ENCODE data around the gene CASTOR2. TPM values are rescaled to one million over a fixed set of nuclear protein-coding genes. Genes with fewer than 3 reads are reported as not detected.

CASTOR2 gene
- total and polyA plus RNA-seq, 11 donors: 9.6 to 180 (median 27.7) TPM

DNA sequence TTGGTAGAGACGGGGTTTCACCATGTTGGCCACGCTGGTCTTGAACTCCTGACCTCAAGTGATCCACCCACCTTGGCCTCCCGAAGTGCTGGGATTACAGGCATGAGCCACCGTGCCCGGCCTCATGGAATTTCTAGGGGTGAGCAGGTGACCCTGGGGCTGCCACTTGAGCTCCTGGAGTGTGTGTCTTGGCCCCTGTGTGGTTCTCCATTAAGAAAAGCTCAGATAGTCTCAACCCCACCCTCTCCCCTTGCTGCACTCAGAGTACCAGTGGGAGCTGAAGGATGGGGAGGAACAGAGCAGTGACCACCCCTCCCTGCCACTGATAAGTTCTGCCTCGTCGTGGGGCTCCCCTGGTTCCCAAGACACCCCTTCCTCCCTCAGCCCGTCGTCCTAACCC lies 63.8 kb downstream of the CASTOR2 start:
- TF ChIP-seq, protein P1, sequence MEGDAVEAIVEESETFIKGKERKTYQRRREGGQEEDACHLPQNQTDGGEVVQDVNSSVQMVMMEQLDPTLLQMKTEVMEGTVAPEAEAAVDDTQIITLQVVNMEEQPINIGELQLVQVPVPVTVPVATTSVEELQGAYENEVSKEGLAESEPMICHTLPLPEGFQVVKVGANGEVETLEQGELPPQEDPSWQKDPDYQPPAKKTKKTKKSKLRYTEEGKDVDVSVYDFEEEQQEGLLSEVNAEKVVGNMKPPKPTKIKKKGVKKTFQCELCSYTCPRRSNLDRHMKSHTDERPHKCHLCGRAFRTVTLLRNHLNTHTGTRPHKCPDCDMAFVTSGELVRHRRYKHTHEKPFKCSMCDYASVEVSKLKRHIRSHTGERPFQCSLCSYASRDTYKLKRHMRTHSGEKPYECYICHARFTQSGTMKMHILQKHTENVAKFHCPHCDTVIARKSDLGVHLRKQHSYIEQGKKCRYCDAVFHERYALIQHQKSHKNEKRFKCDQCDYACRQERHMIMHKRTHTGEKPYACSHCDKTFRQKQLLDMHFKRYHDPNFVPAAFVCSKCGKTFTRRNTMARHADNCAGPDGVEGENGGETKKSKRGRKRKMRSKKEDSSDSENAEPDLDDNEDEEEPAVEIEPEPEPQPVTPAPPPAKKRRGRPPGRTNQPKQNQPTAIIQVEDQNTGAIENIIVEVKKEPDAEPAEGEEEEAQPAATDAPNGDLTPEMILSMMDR (IDR thresholded peaks at IDR 0.05): no peak
- no peak for TF ChIP-seq POLR2A (IDR thresholded peaks at IDR 0.05)
- Histone ChIP-seq H3K9me3 (no peaks in the 10 kb centered on the region), H3K27me3 (no peaks in the 10 kb centered on the region), H3K36me3 (peaks cover 0 to 19% (median 3%) of the 10 kb centered on the region in 9 donors), H3K27ac (no peak overlapping the region), H3K4me1 (no peaks in the 10 kb centered on the region), H3K4me3 (no peak overlapping the region)
- no peak for DNase-seq
- ATAC-seq: no peak
- intact Hi-C loops (cut with DNase I): loop anchor here in 1 of 10 donors (10.0 kb wide), 1 partner anchor 603 kb away; no protein-coding TSS in a partner anchor
- WGBS, 4 donors: 85 to 92% (median 89%) methylated on average over 9 of the region's 9 CpGs

DNA sequence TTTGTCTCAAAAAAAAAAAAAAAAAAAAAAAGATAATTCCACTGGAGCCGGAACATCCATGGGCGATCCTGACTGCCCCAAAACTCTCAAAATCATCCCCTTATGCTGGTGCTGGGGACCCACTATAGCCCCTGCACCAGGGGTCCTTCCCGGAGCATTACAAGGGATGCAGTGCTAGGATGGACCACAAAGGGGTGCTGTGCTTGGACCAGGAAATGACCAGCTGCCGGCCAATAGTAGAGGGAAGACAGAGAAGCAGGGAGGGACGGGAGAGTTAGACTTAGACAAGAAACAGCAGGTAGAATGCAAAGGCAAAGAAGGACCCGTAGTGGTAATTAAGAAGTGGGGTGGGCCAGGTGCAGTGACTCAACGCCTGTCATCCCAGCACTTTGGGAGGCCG lies 68.6 kb downstream of the CASTOR2 start:
- no peak overlapping the region for H3K27ac ChIP-seq
- intact Hi-C loops (cut with DNase I): loop anchor here in 1 of 10 donors (5.0 kb wide), 1 partner anchor 611 kb away; no protein-coding TSS in a partner anchor
- H3K36me3 ChIP-seq: no peaks in the 10 kb centered on the region
- no peak overlapping the region for H3K4me3 ChIP-seq
- H3K4me1 ChIP-seq: no peaks in the 10 kb centered on the region
- ATAC-seq (no peak), DNase-seq (no peak)
- WGBS, 4 donors: 69 to 80% (median 75%) methylated on average over 8 of the region's 8 CpGs
- no peaks in the 10 kb centered on the region for H3K9me3 ChIP-seq
- TF ChIP-seq, protein P1 (IDR thresholded peaks at IDR 0.05): peak in 1 of 12 donors; percentile 10
- no peak for TF ChIP-seq POLR2A (IDR thresholded peaks at IDR 0.05)
- no peaks in the 10 kb centered on the region for H3K27me3 ChIP-seq

DNA sequence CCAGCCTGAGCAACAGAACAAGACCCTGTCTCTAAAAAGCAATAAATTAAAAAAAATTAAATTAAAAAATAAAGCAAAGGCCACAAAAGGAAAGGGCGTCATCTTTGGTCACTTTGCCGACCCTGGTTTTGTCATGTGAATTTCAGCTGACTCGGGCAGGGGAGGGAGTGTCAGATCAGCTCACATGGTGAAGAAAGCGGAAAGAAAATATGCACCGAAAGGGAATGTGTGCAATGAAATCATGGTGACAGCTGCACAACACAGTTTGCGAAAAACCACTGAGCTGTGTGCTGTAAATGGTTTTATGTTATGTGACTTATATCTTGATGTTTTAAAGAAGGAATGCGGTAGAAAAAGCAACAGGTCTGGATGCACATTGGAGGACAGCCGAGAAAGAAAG lies 69.3 kb downstream of the CASTOR2 start:
- no peak overlapping the region for H3K27ac ChIP-seq
- H3K27me3 ChIP-seq: no peaks in the 10 kb centered on the region
- H3K36me3 ChIP-seq: no peaks in the 10 kb centered on the region
- no peaks in the 10 kb centered on the region for H3K4me1 ChIP-seq
- no peaks in the 10 kb centered on the region for H3K9me3 ChIP-seq
- ATAC-seq (no peak), DNase-seq (no peak)
- WGBS, 4 donors: 78 to 85% (median 83%) methylated on average over 8 of the region's 8 CpGs
- TF ChIP-seq, protein P1 (IDR thresholded peaks at IDR 0.05): no peak
- no peak for TF ChIP-seq POLR2A (IDR thresholded peaks at IDR 0.05)
- intact Hi-C loops (cut with DNase I): loop anchor here in 1 of 10 donors (5.0 kb wide), 1 partner anchor 612 kb away; no protein-coding TSS in a partner anchor
- no peak overlapping the region for H3K4me3 ChIP-seq

DNA sequence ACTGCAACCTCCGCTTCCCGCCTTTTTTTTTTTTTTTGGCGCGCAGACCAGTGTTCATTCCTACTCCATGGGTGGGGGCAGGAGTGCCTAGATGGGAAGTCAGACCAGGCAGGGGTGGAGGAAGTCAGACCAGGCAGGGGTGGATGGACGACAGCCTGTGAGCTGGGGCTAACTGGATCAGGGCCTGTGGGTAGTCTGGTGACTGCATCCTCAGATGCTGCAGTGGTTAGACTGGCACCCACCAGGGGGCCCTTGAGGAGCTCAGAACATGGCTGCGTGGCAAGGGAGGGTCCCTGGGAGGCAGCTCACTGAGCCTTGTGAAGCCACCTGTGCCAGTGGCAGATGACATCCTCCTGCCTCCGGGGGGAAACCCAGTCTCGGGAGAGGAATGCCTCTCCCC lies 74.0 kb downstream of the CASTOR2 start:
- Histone ChIP-seq H3K4me1 (no peaks in the 10 kb centered on the region), H3K27ac (no peak overlapping the region), H3K36me3 (peaks cover 0 to 24% (median 19%) of the 10 kb centered on the region in 9 donors), H3K27me3 (no peaks in the 10 kb centered on the region), H3K9me3 (no peaks in the 10 kb centered on the region), H3K4me3 (no peak overlapping the region)
- intact Hi-C loops (cut with DNase I): no loop called here
- WGBS, 4 donors: 58 to 75% (median 67%) methylated on average over 6 to 8 of the region's 8 CpGs
- no peak for TF ChIP-seq POLR2A (IDR thresholded peaks at IDR 0.05)
- TF ChIP-seq, protein P1 (IDR thresholded peaks at IDR 0.05): no peak
- DNase-seq: no peak
- ATAC-seq: peak in 1 of 4 donors; percentile 33
